SK-N-SH (cell line): ENCODE data around the gene CYP4B1.

Source experiments
- ELF1 ChIP-seq: IDR thresholded peaks from 2 replicates; pipeline ENCODE4 v1.4.0; 2012
- MAX ChIP-seq: IDR thresholded peaks from 2 replicates; pipeline ENCODE4 v1.4.0; 2012; ENCODE audit warnings: low read depth
- POLR2AphosphoS5 ChIP-seq: IDR thresholded peaks from 2 replicates; pipeline ENCODE4 v1.6.1; 2012; ENCODE audit warnings: low read depth, low read length
- TF ChIP-seq, protein P1 (sequence below): fragments of 200-600 bp; sonication (generic); IDR thresholded peaks from 2 replicates; pipeline ENCODE4 v1.6.1; 2017; ENCODE audit warnings: antibody characterized with exemption, mild to moderate bottlenecking, moderate library complexity

DNA sequence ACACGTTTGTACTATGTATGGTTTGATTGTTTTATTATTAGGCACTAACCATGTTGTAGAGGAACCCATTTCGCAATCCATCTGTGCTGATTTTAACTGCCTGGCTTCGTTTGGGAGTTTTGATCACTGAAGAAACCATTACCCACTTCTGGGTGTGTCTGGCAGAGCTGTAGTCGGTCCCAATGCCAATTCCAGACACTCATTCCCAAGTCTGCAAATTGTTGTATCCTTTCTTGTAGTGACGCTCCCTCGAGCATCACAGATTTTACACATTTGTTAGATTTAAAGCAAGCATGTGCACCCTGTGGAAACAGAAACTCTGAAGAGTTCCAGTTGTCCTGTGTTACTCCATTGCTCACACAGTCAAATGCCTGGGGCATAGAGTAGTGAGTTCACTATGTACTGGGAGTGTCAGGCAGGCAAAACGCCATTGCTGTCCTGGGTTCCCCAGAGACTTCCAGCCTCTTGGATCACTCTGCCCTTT lies 48.9 kb upstream of the CYP4B1 start:
- TF ChIP-seq, protein P1, sequence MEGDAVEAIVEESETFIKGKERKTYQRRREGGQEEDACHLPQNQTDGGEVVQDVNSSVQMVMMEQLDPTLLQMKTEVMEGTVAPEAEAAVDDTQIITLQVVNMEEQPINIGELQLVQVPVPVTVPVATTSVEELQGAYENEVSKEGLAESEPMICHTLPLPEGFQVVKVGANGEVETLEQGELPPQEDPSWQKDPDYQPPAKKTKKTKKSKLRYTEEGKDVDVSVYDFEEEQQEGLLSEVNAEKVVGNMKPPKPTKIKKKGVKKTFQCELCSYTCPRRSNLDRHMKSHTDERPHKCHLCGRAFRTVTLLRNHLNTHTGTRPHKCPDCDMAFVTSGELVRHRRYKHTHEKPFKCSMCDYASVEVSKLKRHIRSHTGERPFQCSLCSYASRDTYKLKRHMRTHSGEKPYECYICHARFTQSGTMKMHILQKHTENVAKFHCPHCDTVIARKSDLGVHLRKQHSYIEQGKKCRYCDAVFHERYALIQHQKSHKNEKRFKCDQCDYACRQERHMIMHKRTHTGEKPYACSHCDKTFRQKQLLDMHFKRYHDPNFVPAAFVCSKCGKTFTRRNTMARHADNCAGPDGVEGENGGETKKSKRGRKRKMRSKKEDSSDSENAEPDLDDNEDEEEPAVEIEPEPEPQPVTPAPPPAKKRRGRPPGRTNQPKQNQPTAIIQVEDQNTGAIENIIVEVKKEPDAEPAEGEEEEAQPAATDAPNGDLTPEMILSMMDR: no peak
- TF ChIP-seq MAX (no peak), ELF1 (no peak), POLR2AphosphoS5 (no peak)
